HT1080 (cell line): ENCODE measurements around the gene FBXL14. TPM values are rescaled to one million over a fixed set of nuclear protein-coding genes. Genes with fewer than 3 reads are reported as not detected.
A peak's percentile ranks its signal among the peaks of the same experiment; 100 is the strongest.

Source experiments
- DNase-seq: peaks from one replicate; pipeline ENCODE4 v3.0.0-alpha.2; 2015; ENCODE audit warnings: low read depth
- total RNA-seq: library from RNA; depleted of rRNA; stranded (reverse); fragments of >200 nt; shearing (Covaris generic); gene quantifications from 2 replicates; pipeline ENCODE4 v1.2.3, GENCODE V29; 2014

Gene FBXL14
- total RNA-seq, 1 experiment from 2014 or later, result 30.2 TPM

DNA sequence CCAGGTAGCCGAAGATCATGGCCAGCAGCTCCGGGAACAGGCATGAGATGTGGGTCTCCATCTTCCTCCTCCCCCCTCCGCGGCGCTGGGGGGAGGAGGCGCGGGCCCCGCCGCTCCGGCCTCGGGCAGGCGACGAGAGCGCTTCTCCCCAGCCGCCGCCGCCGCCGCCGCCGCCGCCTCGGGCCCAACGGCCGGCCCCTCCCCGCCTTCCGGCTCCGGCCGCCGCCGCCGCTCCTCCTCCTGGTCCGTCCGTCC, 448 bp downstream of the FBXL14 start:
- no peak for DNase-seq

DNA sequence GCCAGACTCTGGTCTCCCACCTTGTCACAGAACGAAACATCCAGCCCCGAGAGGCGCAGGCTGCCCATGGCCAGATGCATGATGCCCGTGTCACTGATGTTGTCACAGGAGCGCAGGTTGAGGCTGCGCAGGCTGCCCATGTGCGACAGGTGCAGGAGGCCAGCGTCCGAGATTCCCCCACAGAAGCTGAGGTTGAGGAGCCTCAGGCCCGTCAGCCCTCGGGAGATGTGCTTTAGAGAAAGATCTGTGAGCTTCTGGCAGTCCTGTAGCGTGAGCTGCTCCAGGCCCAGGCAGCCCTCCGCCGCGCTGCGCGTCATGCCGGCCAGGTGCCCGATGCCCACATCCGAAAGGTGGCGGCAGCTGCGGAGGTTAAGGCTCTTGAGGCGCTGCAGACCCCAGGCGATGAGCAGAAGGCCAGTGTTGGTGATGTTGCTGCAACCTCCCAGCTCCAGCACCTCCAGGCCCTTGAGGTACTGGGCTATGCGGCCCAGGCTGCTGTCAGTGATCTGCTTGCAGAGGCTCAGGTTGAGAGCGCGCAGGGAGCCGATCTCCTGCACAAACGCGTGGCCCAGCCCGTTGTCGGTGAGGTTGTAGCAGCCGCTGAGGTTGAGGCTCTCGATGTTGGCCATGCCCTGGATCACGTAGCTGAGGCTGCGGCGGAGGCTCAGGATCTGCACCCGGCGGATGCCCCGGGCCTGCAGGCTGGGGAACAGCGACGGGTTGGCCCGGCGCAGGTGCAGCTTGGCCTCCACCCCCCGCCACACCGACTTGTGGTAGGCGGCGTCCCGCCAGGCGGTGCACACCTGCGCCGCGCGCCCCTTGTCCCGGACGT, 991 bp downstream of the FBXL14 start:
- peak; percentile 39 for DNase-seq

DNA sequence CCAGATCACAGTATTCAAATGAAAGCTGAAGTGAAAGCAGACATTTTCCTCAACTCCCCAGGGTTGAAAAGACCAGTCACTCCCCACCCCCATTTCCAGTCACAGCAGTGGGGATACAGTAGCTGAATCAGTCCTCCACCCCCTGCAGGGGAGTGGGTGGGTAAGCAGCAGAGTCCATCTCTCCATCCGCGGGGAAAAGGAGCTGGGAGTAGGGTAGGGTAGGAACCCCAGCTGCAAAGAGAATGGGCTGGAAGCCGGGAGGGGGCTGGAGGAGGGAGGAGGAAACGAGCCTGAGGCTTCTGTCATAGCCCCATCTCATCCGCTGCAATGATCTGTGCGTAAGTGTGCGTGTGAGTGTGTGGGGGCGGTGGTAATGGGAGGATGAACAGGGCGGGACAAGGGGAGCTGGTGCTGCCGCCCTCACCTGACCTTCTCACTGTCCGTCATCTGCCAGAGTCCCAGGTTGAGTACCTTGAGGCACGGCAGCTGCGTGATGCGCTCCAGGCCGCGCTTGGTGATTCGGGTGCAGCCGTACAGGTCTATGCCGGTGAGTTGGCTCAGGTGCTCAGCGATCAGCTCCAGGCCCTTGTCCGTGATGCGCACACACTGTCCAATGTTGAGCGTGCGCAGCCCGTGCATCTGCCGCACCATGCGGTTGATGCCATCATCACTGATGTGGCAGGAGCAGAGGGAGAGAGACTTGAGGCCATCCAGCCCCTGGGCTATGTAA, 1.8 kb downstream of the FBXL14 start:
- peak; percentile 62 for DNase-seq

DNA sequence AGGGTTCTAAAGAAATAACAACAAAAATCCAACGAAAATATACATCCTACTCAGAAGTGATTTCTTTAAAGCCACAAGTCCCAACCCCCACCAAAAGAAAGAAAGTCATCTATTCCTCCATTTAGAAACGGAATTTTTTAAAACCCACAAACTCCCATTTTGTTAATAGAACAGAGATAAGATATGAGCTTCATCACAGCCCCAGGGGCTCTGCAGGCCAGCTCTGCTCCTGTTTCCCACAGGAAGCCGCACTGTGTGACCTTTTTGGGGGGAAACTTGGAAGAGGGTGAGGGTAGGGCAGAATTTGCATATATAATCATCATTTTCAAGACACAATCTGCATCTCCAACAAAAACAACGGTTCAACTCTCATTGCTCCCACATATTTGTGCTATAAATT, 2.8 kb downstream of the FBXL14 start:
- DNase-seq, result no peak

DNA sequence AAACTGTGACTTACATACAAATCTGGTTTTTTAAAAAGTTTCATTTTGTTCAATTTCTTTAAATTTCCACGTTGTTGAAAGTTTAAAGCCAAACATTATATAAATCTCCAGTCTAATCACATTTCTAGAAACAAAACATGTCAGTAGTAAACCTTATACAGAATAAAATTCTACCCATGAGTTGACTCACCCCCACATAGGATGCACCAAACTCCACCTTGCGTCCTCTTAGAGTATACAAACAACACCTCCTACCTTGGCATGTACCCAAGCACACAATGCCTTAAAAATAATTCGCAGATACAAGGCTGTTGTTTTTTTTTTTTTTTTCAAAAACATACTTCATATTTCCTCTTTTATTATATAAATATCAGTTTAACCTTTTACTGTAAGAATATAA, 3.3 kb downstream of the FBXL14 start:
- DNase-seq, result peak; percentile 21

DNA sequence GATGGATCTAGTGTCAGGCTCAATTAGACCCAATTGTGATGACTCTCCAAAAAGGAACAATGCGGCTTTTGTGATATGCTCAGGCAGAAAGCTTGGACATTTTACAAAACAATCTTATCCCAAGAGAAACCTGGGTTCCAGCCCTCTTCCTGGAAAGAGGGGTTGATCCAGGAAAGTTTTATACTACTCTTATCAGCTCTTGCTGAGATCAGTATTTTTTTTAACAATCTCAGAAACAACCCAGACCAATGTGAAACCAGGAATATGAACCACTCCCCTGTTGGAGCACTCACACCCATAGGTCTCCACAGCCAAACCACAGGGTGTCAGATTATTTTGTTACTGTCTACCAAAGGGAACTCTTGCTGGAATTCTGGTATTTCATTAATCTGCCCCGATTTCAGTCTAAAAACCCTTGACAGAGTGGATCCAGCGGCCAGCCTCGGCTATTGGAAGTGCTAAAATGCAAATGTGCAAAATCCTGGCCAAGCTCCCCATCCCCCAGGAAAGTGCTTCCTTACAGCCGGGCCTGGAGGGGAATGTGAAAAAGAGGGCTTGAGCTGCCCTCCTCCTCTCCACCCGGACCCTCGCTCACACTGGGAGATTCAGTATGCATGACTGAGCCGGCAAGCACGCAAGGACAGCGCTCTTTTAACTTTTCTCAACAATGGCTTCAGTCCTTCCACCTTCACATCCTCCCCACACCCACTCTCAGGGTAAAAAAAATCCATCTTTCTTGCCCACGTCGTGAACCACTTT, 4.0 kb downstream of the FBXL14 start:
- DNase-seq, result peak; percentile 24

DNA sequence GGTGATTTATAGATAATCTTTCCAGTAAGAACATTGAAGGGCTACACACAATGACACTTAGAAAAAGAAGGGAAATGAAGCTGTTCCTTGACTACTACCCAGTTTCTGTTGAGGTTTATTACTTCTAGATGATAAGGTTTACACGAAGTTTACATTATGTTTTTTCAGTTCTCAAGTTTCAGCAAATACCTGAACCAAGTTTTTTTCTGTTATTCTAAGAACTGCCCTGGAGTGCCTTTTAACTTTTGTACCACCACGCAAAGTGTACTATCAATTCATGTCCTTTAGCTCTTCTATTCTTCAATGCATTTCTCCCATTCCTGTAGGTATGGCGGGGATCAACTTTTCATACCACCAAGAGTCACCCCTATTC, 5.8 kb downstream of the FBXL14 start:
- no peak for DNase-seq

DNA sequence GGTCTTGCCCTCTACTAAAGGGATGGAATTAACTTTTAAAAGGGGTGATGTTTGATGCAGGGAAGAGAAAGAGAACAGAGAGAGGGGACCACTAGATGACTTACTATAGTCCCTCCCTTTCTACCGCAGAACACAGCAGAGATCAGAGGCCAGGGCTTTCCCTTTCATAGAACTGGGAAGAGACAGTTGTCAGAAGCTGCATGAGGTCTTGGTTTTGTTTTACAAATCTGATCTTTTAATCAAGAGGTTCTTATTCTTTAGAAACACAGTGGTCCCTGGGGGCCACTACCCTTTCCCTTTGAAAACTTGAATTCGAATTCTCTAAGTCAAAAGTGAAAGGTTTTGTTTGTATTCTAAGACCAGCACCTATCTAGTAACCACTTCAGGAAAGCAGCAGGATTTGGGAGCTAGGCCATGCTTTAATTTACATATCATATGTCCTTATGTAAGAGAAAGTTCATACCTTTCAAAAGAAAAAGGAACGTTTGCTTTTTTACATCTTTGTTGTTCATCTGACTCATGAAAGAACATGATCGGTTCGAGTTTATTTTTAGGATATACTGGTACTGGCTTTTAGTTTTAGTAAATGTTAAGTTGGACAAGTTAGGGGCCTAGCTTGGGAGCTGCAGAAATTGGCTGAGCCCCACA, 6.3 kb downstream of the FBXL14 start:
- no peak for DNase-seq

DNA sequence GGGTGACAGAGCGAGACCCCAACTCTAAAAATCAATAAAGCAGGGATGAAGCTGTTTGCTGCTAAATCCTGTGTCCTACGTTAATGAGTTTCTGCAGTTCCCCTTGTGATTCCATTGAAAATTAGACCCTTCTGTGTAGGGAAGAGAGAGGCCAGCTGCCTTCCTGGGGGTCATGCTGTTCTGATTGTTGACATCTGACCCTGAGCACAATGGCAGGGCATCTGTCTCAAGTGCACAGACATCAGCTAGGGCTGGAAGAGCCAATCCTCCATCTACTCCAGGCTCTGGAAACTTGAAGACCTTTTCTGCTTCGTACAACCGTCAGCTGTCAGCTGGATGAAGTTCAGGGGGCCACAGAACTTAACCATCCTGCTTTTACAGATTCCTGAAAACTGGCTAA, 10.1 kb downstream of the FBXL14 start:
- DNase-seq, result no peak

DNA sequence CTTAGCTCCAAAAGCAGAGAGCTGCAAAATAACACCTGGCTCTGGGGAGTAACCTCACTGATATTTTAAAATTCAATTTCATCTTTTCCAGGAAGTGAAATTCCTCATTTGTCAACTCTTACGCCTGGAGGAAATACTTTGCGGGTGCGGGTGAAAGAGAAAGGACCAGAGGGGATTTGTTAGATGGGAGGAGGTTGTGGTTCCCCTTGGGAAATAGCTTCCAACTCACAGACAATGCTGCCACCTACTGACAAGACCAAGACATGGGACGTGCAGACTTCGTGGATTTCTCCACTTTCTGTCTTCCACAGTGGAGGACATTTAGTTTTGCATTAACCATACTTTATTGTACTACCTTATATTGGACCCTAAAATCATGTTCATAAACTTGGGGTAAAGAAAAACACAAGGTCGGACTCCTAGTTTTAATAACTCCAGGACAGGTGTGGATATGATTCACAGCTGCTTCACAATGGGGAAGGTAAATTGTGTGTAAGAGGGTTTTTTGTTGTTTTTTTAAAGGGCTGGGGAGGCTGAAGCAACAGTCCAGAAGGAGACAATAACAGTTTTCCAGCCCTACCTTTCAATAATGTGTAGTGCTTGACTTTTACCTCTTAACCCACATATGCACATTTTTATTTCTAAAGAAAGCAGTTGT, 10.8 kb downstream of the FBXL14 start:
- peak; percentile 73 for DNase-seq

DNA sequence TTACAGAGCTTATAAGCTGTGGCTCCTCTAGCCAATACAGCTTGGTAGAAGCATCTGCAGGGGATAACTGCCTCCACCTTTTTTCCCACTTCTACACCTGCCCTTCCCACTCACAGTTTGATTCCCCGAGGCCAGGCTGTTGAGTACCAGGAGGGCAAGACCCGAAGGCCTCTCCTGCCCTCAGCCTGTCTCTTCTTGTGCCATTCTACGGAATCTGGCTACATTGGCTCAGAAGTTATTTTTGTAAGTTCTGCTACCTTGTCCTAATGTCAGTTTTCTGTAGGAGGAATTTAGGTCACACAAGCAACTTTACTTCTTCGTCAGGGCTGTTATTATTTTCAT, 11.7 kb downstream of the FBXL14 start:
- DNase-seq, result no peak

DNA sequence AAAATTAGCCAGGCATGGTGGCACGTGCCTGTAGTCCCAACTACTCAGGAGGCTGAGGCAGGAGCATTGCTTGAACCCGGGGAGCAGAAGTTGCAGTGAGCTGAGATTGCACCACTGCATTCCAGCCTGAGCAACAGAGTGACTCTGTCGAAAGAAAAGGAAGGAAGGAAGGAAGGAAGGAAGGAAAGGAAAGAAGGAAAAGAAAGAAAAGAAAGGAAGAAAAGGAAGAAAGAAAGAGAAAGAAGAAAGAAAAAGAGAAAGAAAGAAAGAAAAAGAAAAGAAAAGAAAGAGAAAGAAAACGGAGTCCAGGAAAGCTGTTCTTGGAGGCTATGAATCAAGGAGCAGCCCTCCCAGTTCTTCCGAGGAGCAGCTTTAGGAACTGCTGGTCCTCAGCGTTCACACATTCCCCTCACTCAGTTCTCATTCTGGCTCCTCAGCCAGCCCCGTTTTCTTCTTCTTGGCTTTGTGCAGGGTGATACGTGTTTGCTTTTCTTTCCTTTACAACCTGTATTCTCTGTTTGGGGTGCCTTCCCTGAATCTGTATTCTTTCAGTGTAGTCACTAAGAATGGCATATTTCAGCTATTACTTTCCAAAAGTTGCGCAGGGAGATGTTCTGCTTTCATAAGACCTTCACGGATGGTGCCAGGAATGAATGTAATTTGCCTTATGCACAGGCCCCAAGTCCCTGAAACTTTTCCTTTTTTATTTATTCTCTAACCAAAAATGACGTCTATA, 12.2 kb downstream of the FBXL14 start:
- no peak for DNase-seq

DNA sequence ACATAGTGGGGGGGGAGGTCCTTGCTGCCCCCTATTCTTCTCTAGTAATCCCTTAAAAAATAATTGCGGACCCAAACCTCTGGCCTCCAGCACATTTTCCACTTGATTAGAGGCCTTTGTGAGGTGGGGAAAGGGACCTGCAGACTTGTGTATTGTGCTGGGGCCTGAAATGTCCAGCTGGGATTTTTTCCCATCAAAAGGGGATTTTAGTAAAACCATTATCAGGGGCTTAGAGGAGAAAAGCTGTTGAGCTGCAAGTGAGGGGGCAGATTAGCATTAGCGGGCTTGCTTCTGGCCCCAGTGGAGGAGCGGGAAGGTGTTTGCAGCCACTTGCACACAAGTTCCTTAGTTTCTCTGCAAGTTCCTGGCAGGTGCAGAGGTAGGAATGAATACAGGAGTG, 13.9 kb downstream of the FBXL14 start:
- DNase-seq, result no peak

DNA sequence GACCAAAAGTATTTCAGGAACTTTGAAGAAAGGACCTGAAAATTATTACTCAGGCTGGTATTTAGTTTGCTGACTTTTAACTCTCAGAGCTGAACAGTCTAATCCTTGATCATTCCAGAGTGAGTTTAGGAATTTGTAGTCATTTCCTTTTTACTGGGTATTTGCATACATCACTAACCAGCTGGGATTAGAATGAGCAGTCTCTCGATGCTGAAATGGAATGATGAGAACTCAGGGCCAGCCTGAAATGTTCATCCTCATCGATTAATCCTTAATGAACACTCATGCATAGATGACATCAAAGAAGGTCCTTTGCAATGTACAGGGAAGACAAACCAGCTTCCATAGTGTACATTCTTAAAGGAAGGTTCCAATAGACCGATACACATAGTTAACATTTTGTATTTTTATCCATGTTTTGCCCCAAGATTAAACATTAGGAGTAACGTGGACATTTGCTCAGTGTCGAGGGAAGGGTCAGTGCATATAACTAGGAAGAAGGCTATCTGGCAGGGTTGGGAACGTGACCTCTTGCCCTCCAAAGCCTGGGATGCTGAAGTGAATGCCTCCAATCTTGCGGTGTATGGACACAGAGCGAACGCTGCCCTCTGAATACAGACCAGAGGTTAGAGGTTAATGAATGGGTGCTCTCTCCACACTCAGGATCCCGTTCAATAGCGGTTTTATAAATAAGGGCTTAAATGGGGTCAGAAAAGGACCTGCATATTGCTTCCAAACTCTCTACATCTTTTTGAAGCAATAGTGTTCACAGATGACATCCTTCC, 14.5 kb downstream of the FBXL14 start:
- peak; percentile 20 for DNase-seq

DNA sequence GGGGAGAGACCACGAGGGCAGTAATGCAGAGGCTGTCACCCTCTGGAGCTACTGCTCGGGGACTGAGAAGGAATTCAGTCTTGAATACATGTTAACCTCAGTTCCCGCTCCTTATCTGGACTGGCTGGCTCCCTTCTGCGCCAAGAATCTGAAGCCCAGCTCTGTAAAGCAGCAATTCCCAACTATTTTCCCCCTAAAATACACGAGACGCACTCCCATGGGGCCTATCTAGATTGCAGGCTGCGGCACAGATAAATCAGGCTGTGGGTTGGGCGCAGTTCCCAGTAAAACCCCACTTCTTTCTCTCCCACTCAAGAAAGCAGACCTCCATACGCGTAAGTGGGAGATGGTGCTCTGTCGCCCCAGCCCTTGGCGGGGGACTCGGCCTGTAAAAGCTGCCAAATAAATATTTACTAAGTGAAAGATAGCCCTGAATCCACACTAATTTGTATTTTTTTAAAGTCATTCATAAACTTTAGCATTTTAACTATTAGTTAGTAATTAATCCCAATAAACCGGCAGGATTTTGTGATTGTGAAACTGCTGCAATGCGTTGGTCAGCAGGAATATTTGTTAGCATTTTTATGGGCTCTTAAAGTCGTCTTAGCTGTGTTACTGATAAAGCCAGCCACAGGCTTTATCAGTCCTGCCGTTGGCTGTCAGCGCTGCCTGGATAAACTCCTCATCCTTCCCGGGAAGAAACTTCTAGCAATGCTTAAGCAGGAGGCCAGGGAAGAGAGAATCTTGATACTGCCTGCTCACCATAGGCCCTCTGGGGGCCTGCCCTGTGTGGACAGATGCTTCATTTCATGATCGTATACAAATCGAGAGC, 17.8 kb downstream of the FBXL14 start:
- DNase-seq, result no peak

DNA sequence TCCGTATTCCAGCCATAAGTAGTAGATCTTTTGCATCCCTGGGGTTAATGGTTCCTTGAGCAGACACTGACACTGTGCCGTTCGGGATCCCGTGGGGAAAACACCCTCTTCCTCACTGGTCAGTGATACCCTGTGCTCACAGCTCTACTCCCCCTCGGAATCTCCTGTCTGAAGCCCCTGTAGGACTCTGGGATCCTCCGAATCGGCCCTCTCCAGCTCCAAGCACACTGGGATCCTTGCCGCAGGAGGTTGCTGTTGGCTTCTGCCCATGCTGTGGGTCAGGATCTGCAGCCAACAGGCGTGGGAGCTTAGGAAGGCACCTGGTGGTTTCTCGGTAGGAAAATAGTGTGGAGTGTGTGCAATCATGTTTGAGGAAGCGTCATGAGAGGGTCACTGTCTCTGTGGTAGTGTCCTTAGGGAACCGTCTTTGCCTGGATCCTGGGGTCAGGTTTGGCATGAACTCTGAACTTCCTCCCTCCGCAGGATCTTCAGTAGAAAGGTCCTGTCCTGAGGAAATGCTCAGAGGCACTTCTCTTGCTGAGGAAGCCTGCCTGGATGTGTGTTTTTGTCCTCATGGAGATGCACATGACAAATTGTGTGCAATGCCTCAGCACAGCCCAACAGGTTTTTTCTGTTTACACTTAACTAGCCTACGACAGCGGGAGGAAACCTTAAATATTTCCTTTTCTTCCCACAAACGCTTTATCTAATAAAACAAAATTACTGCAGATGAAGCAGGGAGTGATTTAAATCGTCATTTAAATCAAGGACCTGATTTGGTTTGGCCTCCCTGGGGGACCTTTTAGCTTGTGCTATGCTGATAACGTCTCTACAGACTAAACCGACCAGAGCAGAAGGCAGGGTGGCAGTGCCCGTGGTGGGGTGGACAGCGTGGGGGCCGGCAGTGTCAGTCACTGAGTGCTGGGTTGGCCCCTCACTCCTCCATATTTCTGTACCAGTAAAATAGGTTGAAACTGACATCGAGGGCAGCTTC, 18.7 kb downstream of the FBXL14 start:
- no peak for DNase-seq

DNA sequence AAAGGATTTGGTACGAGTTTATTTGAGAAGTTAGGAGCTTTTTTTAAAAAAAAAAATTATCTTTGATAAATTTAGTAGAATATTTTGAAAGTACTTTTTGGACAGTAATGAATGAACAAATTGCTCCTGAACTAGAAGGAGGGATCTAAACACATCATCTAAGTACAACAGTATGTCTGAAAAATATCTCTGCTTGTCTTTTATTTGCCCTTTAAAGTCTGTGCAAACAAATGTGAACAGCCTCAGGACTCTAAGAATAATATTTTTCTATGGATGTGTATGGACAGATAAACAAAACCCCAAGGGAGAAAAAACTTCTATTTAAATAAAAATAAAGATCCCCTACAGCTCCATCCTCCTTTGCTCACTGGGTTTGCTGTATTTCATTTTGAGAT, 19.5 kb downstream of the FBXL14 start:
- no peak for DNase-seq
